Activated CD4-positive, alpha-beta T cell treated with anti-CD3 and anti-CD28 coated beads, Interleukin-2, Interleukin-4, amounts not matched to agents 100 ng/mL and 50 ng/mL, durations not matched to agents 16 hours and 8 hours (primary cell): ENCODE data around the gene PLA2G2E.
"Not testable (repeated sequence)": the region's sequence is repeated elsewhere in the genome, so short reads cannot be mapped to it uniquely, and the experiment has no call there.

ENCODE experiments used
- DNase-seq: peaks from one replicate; pipeline ENCODE4 v3.0.0-alpha.2; 2020; ENCODE audit warnings: low spot score

PLA2G2E gene

DNA sequence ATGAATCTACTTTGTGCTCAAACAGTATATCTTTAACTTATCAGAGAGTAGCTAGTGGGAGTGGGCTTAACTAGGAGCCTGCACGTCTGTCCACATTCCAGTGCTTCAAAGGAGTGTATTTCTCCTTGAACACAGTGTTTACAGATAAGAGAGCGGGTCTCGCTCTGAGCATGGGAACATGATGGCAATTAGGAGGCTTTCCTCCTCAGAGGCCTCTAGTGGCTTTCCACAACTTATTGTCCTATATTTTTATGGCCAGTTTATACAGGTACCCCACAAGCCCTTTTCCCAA lies 3.7 kb upstream of the PLA2G2E start:
- not testable (repeated sequence) for DNase-seq

DNA sequence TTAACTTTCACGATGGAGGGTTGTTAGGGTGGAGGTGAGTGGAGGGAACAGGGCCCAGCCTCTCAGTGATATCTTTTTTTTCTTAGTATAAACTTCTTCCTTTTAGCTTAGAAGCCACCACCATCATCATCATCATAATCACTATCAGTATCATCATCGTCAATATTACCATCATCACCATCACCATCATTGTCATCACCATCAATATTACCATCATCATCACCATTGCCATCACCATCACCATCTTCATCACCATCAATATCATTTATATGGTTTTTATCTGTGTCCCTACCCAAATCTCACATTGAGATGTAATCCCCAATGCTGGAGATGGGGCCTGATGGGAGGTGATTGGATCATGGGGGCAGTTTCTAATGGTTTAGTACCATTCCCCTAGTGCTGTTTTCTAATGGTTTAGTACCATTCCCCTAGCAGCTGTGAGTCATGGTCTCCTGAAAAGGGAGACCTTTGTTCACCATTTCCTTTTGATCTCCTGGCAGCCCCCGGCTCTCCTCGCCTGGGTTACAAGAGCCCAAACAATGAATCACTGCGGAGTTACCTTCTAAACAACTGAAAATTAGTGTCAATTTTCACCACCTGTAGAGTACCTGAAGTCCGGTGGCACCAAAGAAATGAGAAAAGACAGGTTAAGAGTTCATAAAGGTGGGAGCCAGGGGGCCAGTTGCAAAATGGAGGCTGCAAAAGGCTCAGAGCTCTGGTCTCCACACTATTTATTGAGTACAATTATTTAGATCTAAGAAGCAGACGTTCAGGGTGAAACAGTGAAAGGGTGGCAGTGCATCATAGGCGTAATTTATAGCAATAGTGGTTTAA lies 3.1 kb upstream of the PLA2G2E start:
- DNase-seq: no peak

DNA sequence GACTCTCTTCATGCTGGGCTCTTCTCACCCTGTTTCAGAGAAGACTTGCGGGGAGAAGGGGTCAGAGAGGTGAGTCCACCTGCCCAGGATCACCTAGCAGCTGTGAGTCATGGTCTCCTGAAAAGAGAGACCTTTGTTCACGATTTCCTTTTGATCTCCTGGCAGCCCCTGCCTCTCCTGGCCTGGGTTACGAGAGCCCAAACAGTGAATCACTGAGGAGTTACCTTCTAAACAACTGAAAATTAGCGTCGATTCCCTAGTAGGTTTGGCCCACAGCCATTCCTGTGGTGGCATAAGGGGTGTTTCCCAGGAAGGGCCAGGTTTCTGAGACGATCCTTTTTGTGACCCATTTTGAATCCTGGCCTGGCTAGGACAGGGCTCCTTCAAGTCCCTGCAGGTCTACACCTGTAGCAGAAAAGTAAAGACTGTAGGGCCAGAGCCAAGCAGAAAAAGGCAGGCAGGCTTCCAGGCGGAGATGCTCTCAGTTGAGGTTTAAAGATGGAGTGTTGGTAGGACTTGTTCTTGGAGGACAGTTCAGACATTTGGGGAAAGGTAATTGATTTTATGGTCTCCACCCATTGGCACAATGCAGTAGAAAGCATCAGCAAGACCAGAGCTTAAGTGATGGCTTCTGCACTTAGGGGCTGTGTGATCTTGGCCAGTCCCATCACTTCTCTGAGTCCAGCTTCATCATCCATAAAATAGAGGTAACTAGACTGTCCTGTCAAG lies 2.1 kb upstream of the PLA2G2E start:
- DNase-seq: no peak

DNA sequence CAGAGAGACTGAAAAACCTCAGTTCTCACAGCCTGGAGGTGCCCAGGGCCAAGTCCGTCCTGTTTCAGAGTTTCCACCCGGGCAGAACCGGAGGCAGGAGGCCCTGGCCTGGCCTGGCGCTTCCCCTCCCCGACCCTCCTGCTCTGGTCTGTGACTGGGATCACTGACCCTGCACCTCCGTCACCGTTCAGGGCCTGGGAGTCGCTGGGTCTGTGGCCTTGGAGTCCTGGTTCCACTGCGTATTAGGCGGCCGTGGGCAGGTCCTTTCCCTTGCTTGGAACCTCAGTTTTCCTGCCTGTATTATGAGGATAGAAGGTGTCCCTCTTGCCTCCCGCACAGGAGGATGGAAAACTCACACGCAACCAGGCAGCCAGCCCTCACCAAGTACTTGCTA lies 533 bp upstream of the PLA2G2E start:
- no peak for DNase-seq

DNA sequence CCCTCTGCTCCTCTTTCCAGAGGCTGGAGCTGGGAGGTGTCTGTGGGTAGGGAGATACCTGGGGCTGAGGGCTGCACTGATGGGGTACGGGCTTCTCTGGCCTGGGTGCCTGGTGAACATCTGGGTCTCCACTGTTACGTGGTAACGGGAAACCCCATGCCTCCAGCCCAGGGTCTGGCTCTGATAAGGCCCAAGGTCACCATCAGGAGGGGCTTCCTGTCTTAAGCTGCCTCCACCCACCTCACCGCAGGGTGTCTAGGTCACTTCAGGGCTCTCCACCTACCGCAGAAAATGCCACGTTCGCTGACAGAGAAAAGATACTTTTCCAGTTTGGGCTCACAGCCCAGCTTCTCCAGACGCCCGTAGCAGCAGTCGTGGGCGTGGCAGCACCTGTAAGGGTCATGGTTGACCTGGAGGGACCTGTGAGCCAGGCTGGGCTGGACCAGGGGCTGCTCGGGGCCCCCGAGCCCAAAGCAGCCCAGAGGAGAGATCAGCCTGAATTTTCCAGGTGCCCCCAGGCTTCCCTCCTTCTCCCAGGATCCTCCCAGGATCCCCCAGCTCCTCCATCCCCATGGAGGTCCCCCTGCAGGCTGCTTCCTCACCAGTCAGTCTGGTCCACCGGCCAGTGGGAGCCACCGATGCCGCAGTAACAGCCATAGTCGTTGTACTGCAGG lies 1.3 kb downstream of the PLA2G2E start:
- DNase-seq: no peak

DNA sequence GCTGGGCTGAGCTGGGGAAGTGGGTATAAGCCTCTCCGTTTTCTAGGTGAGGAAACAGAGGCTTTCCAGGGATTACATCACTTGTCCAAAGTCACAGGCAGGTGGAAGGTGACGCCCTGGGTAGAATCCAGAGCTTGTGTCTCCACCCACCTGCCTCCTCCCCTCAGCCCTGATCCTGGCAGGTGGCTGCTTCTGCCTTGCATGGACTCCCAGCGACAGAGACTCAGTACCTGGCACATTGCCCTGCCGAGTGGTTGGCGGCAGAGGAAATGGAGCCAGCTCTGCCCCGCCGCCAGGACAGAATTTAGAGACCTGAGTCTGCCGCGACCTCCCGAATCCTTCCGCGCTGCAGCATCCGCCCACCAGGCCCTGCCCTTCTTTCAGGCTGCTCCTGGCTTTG lies 2.1 kb downstream of the PLA2G2E start:
- DNase-seq: no peak

DNA sequence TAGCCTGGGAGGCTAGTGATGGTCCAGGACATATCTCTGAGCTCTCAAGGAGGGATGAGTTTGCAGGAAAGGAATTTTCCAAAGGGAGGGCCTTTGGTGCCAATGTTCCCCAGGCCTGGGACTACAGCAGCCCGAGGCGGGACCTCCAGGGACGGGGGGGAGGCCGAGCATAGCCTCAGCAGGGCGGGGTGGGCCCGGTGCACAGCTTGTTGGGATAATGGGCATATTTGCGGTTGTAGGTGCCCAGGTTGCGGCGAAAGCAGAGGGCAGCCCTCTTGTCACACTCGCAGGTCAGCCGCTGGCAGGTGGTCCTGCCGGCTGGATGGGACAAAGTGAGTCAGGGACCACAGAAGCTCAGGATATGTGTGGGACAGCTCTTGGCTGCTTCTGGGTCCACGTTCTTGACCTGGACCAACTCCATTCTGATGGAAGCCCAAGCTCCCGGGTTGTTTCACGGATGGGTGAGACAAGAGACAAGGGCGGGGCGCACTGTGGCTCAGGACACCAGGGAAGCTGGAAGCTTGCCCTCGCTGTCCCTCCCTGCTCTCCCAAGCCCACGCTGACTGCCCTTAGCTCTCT lies 3.2 kb downstream of the PLA2G2E start:
- DNase-seq: no peak

DNA sequence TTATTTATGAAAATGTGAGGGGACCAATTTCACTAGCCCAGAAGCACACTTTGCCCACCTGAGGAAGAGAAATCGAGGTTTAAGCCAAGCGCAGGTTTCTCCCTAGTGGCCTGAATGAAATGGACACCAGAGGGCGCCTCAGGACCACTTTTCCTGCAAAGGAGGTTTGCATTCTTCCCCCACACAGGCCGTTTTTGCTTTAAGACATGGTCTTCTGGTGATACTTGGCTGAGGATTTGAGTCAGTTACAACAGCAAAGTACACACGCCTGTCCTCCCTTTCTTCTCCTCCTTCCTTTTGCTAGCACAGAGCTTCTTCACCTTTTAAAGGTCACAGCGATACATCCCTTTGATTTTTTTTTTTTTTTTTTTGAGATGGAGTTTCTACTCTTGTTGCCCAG lies 5.4 kb downstream of the PLA2G2E start:
- peak; percentile 81 for DNase-seq

DNA sequence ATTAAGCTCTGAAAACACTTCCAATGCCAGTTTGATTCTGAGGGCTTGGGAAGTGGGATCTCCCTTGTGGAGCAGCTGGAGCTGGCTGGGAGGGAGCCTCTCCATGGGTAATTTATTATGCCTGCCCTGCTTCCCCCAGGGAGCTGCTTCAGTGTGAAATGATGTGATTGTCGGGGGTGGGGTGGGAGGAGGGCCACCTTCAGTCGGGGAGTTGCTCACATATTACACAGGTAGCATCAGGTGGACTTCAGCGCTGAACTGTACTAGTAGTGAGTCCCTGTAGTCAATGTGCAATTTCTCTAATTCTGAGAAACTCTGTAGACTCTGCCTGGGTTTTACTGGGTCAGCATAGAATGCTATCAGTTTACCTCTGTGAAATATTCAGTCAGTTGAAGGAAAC lies 12.8 kb downstream of the PLA2G2E start:
- no peak for DNase-seq

DNA sequence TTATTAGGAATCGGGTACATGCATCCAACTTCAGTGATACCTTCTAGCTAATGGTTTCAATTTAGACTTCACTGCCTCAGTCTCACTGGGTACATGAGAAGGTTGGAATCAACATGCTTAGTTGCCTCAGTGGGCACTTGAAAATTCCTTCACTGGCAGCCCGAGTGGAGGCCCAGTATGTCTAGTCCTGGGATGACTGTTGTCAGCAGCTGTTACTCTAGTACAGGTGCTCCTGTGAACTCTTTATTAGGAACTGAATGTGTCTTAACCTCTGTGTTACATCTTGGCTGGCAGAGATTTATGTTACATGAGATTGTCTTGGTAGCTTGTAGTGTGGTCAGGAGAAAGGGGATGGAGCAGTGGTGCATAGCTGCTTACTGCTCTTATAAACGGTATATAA lies 13.4 kb downstream of the PLA2G2E start:
- no peak for DNase-seq

DNA sequence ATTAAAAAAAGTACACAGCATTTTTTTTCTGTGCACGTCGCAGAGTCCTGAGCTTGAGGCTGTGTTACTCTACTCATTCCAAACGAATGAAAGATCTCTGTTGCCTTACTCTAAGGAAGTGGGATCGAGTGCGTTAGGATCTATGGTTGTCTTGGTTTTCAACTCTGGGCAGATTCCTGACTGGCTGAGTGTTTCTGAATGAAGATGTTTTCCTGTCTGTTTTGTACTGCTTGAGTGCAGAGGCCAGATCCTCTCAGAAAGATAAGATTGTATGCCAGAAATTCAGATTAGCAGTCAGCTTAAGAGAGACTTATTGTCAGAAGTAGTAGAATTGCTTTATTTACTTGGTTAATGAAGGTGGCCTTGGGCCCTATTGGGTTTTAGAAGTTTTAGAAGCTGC lies 14.0 kb downstream of the PLA2G2E start:
- no peak for DNase-seq

DNA sequence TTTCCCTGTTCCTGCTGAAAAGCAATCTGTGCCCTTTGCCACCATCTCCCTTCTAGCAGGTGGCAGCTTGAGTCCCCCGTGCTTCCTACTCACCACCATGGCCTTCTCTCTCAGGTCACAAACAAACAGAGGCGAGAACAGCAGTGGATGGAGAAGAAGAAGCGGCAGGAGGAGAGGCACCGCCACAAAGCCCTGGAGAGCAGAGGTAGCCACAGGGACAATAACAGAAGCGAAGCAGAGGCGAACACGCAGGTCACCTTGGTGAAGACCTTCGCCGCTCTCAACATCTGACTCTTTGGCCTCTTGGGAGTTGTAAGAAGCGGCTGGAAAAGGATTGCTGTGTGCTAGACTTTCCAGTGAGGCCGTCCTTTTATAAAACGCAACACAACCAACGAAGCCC lies 16.0 kb downstream of the PLA2G2E start:
- no peak for DNase-seq

DNA sequence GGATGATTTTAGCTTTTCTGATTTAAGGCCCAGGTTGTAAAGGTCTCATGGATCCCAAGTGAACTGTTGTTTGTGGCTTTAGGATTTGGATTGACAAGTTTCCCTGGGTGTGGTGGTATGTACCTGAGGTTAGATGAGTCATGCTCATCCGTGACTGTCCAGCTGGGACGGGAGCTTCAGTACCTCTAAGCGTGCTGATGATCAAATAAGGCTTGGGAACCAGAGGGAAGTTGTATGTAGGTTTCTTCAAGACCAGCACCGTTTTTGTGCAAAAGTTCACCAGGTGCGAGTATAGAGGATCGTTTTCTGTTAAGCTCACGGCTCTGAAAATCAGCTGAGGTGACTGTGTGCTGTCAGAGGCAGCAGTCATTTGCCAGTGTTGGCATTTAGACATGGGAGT lies 19.8 kb downstream of the PLA2G2E start:
- no peak for DNase-seq

DNA sequence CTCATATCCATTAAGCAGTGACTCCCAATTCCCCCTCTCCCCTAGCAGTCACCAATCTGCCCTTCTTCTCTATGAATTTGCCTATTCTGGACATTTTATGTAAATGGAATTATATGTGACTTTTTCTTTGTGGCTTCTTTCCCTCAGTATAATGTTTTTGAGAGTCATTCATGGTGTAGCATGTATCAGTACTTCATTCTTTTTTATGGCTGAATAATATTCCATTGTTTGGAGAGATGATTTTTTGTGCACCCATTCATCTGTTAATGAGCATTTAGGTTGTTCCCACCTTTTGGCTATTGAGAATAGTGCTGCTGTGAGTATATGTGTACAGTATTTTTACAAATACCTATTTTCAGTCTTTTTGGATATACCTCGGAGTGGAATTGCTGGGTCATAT lies 21.8 kb downstream of the PLA2G2E start:
- no peak for DNase-seq

DNA sequence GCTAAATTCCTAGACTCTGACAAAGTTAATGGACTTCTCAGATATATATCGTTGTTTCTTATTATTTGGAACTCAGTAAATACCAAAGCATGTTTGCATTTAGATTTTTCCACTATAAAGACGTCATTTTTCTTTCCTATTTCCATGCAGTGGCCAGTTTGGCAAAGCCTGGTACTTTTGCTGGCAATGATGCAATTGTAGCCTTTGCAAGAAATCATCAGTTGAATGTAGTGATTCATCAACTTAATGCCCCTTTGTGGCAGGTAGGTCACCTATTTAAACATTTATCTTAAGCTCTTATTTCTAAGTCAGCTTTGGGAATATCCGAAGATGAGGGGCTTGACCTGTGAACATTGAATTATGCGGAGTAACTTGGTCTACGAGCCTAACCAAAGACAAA lies 29.2 kb downstream of the PLA2G2E start:
- no peak for DNase-seq

DNA sequence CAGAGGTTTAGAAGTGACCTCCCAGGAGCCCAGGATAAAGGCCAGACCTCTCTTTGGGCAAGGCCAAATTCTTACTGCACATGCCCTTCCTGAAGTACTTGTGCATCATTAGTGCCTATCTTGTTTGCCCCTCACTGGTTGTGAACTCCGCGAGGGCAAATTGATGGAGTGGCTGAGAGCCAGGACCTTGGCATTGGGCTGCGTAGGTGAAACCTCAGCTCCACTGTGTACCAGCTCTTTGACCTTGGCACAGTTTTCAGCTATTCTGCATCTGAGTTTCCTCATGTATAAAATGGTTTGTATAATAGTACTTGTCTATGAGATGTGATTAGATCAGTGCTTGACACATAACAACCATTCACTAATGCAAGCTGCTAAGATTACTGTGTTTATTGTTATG lies 29.7 kb downstream of the PLA2G2E start:
- no peak for DNase-seq

DNA sequence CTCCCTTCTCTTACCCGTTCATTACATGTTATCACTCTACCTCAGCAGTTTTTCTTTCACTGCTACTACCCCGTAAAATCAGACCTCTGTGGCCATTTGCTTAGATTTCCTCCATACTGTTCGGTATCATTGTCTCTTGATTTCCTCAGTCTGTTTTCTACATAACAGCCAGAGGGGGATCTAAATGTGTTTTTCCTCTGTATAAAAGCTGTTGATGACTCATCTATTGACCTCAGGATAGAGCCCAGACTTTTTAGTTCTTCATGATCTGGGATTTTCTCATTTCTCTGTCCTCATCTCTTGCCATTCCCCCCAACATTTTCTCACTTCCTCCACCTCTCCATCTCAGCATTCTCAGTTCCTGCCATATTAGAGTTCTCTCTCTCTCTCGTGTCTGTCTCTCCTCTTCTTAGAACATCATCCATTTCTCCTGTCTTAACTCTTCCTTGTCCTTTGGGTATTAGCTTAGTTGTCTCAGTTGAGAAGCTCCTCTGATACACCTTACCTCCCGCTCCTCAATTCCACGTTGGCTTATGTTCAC lies 30.7 kb downstream of the PLA2G2E start:
- no peak for DNase-seq

DNA sequence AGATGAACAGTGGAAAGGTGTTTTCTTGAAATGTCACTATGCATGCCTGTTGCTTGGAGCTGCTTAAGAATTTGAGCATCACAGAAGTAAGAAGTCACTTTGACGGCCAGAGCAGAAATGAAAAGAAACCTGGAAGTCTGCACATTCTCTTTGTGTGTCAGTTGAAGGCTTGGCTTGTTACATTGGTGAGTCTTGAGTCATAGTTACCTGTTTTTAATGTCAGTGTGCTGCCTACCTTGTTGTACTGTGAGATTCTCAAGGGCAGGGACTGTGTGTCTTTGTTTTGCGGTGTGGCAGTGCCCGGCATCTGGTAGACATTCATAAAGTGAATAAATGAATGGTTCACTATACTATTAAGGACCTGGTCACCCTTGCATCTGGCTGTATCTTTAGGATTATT lies 31.3 kb downstream of the PLA2G2E start:
- DNase-seq: no peak

DNA sequence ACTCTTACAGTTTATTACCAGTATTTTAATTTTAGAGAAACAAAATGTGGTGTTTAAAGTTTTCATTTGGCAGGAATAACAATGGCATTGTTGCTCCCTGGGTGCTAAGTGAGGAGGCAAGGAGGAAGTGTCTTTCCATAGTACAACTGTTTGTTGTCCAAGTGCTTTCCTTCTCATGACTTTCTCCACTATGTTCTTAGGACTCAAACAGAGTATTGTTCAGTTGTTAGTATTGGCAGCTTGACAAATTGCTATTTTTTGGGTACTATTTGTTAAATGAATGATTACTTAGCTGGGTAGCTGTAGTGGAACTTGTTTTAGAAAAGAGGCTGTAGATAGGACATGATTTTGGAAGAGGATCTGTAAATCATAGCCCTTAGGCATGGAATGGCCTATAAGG lies 33.8 kb downstream of the PLA2G2E start:
- no peak for DNase-seq

DNA sequence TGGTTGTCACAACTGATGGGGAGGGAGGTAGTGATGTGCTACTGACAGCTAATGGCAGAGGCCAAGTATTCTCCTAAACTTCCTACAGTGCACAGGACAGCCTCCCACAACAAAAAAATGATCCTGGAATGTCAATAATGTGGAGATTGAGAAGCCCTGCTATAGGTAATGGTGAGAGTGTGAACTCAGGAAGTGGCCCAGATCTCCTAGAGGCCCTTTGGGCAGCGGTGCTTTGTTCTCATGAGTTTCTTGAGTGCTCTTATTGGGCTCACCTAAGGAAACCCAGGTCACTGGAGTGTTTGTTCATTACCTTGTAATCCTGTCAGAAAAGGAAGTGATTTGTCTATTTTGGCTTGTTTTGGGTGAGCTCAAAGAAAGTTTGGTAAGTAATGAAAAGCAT lies 35.3 kb downstream of the PLA2G2E start:
- DNase-seq: no peak

DNA sequence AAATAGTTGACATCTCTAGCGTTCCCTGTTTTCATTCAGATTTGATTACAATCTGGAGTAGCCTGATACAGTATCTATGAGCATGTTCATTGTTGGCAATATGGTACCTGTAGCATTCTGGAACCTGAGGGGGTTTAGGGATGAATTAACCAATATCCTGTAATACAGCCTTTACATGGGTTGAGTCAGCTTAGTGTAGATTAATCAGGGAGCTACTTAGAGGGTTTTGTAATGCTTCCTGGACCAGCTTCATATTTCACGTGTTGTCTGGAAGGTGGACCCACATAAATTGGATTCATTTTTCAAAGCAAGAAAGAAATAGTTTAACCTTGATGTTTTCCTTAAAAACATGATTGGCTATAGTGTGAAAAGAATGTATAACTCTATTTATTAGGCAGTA lies 37.6 kb downstream of the PLA2G2E start:
- DNase-seq: no peak

DNA sequence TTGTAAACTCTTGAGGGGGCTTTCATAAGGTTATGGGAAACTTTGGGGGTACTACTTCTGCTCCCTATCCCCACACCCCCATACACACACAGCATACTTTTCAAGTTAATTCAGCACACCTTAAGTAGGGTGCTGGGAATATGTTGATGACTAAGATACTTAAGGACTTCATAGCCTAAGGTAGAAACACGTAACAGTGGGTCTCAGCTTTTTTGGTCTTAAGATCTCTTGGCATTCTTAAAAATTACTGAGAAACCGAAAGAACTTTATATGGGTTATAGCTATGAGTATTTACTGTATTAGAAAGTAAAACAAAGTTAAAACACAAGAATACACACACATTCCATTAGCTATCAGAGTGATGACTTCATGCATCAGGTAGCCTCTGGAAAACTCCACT lies 39.1 kb downstream of the PLA2G2E start:
- DNase-seq: no peak
